GM18519 (cell line): ENCODE results near the gene MAPKAPK5.
A peak's percentile ranks its signal among the peaks of the same experiment; 100 is the strongest.
"Not testable (repeated sequence)": the region's sequence is repeated elsewhere in the genome, so short reads cannot be mapped to it uniquely, and the experiment has no call there.

Experiments used
- ATAC-seq: cut with Tn5 transposase; IDR thresholded peaks from one replicate; pipeline ENCODE4 v1.9.1; 2021; ENCODE audit warnings: mild to moderate bottlenecking, moderate library complexity; ENCODE audit not compliant: unreplicated experiment, low FRiP score

Gene MAPKAPK5, protein sequence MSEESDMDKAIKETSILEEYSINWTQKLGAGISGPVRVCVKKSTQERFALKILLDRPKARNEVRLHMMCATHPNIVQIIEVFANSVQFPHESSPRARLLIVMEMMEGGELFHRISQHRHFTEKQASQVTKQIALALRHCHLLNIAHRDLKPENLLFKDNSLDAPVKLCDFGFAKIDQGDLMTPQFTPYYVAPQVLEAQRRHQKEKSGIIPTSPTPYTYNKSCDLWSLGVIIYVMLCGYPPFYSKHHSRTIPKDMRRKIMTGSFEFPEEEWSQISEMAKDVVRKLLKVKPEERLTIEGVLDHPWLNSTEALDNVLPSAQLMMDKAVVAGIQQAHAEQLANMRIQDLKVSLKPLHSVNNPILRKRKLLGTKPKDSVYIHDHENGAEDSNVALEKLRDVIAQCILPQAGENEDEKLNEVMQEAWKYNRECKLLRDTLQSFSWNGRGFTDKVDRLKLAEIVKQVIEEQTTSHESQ

DNA sequence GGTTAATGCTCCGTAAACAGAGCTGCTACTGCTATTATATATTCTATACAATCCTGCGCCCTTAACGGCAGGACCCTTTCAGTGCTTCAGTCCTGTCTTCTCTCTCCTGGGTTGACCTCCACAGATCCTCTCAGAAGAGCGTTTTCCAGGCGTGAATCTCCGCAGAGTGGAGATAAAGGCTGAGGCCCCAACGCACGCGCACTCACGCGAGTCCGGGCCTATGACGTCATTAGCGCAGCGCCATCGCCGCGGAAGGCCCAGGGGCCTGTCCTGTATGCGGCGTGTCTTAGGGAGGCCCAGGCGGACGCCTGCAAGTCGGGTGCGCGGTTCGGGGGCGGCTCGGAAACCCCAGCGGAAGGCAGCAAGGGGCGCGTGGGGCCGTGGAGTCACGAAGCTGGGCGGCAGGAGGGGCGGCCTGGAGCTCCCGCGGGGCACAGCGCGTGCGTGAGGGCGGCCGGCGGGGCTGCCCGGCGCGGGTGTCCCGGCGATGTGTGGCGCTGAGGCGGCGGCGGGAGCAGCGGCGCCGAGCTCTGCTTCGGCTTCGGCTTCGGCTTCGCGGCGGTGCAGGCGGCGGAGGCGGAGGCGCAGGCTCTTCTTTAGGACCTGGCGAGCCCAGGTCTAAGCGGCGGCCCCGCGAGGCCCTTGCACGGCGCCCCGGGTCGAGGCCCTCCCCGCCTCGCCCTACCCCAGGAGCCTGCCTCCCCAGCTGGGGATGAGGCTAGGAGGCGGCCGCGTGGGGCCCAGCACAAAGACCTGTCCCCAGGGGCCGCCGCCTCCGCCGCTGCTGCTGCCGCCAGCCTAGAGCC lies at the start of gene MAPKAPK5:
Gene MAPKAPK5 (plus strand): TSS at position 479 of the 806 bp plus-strand sequence. CDS start 506 bp downstream, outside the sequence.
- ATAC-seq, result peak; percentile 60

DNA sequence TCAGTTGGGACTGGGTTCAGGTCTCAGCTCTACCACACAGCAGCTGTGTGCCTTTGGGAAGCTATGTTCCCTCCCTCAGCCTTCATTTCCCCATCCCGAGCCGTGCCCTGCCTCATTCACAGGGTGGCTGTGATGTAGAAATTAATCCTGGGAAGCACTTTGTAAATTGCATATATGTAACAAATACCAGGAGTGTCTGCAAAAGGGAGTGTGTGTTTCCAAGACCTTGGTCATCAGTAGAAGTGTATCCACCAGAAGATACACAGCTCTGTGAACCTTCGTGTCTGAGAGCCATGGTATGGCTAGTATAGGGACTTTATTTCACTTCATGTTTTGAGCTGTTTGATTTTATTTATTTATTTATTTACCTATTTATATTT lies 49.2 kb upstream of the MAPKAPK5 start:
- no peak for ATAC-seq

DNA sequence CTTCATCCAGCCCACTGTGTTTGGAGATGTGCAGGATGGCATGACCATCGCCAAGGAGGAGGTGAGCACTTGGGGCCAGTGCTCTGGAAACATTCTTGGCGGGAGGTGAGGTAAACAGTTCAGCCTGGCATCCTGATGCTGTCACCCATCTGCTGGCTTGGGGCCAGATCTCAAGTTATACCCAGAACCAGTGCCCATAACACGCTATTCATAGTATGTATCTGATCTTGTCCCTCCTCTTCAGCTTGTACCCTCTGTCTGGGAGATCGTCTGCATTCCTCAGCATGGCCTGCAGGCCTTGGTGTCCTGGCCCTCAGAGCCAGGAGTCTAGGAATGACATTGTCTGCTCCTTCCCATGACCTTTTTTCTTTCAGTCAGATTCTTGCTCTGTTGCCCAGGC lies 43.8 kb upstream of the MAPKAPK5 start:
- ATAC-seq, result no peak

DNA sequence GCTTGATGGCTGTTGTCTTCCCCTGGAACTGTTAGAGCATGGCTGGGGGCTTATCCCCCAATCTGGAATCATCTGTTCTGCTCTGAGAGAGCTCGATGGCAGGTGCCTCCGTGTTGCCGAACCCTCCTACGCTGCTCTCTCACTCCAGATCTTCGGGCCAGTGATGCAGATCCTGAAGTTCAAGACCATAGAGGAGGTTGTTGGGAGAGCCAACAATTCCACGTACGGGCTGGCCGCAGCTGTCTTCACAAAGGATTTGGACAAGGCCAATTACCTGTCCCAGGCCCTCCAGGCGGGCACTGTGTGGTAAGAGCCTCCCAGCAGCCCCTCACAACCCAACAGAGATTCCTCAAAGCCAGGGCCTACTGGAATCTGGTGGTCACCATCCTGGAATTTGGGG lies 42.3 kb upstream of the MAPKAPK5 start:
- no peak for ATAC-seq

DNA sequence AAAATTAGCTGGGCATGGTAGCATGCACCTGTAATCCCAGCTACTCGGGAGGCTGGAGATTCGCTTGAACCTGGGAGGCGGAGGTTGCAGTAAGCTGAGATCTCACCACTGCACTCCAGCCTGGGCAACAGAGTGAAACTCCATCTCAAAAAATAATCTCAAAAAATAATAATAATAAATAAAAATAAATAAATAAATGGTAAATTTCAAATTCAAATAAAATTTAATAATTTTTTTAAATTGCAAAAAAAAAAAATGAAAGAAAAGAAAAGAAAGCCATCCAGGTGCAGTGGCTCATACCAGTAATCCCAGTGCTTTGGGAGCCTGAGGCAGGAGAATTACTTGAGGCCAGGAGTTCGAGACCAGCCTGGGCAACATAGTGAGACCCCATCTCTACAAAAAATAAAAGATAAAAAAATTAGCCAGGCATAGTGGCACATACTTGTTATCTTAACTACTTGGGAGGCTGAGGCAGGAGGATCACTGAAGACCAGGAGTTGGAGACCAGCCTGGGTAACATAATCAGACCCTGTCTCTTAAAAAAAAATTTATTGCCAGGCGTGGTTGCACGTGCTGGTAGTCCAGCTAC lies 38.9 kb upstream of the MAPKAPK5 start:
- ATAC-seq, result no peak

DNA sequence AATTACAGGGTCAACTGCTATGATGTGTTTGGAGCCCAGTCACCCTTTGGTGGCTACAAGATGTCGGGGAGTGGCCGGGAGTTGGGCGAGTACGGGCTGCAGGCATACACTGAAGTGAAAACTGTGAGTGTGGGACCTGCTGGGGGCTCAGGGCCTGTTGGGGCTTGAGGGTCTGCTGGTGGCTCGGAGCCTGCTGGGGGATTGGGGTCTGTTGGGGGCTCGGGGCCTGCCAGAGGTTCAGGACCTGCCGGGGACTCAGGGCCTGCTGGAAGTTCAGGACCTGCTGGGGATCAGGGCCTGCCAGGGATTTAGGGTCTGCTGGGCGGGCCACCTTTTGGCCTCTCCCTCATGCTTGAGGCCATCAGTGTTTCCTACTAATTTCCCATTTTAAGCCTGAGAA lies 38.2 kb upstream of the MAPKAPK5 start:
- ATAC-seq, result no peak

DNA sequence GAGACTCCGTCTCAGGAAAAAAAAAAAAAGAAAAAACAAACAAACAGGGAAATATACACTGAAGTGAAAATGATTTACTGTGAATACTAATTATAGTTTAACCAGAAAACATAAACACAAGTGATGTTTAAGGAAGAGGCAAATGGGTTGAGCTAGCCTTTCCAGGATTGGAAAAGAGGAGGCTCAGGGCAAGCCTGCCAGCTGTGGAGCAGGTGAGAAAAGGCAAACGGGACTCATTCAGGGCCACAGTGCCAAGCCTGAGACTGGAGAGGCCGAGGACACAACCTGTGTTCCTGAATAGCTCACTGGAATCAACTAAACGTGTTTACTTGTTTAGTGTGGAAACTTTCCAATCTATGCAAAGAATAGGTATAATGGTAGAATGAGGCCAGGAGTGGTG lies 35.7 kb upstream of the MAPKAPK5 start:
- no peak for ATAC-seq

DNA sequence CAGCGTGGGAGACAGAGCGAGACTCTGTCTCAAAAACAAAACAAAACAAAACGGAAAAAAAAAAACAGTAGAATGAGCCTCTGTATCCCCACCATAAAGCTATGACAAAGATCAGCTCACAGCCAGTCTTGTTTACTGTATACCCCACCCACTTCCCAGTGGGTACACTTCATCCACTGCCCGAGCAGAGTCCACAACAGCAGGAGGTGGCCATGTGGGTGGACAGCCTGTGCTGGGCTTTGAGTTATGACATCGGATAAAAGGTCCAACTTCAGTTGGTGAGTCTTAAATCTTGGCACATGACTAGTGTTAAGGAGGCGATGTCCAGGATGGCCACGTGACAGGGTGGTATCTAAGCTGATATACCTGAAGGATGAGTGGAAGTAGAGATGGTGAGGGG lies 34.8 kb upstream of the MAPKAPK5 start:
- ATAC-seq, result no peak

DNA sequence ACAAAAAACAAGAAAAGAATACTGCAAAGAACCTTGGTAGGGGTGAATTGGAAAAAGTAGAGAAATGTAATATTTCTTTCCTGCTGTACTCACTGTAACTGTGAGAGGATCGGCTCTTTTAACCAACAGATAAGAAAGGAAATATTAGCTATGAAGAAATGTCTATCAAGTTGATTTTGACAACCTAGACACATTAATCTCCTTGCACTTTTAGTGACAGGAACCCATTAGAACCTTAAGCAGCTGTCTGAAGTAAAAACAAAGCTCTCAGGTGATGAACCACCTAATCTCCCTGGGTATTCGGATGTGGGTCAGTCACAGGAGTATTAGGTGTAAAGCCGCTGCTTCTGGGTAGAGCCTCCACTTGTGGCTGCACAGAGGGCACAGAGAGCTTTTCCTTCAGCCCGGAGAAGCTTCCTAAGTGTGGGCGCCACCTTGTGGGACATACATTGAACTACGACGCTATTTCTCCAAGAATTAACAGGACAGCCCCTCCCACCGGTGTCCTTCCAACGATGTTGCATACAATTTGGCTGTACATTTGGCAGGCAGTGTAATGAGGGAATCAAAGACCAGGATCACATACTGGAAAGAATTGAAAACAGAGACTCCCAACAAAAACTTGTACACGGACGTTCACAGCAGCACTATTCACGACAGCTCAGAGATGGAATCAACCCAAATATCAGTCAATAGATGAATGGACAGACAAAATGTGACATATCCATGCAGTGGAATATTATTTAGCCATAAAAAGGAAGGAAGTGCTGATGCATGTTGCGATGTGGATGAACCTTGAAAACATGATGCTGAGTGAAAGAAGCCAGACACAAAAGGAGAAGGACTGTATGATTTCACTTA lies 28.9 kb upstream of the MAPKAPK5 start:
- no peak for ATAC-seq

DNA sequence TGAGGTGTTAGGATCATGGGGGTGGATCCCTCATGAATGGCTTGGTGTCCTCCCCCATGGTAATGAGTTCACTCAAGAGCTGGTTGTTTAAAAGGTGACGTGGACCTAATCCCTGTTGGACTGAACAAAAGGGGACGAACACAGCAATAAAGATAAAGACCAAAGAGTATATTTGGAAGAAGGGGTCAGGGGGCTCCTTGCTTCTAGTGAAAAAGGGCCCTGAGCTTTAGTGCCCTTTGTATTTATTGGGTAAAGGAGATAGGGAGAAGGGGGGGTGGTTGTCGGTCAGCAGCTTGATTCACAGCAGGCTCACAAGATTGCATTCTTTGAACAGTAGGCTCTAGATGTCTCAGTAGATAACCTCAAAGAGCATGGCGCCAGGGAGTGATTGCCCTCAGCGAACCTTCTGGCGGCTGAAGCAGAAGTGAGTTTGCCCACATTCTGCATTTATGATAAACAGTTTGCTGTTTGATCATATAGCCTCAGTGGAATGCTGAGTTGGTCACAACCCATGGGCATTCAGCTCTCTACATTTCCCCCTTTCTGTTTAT lies 25.9 kb upstream of the MAPKAPK5 start:
- no peak for ATAC-seq

DNA sequence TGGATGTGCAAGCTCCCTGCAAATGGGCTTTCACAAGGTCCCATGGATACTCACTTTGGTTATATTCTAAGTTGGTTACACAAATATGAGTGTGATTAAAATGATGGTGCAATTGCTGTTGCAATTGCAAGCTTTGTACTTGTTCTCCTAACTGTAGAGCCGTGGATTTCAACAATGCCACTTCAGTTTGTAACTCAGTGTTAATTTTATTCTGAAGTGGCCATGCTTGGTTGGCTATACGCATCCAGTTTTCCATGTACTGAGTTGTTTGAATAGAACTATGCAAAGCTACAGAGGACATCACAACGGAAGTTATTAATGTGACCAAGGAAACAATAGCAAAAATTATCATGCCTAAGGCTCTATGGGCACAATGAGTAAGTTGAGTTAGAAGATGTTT lies 25.1 kb upstream of the MAPKAPK5 start:
- not testable (repeated sequence) for ATAC-seq

DNA sequence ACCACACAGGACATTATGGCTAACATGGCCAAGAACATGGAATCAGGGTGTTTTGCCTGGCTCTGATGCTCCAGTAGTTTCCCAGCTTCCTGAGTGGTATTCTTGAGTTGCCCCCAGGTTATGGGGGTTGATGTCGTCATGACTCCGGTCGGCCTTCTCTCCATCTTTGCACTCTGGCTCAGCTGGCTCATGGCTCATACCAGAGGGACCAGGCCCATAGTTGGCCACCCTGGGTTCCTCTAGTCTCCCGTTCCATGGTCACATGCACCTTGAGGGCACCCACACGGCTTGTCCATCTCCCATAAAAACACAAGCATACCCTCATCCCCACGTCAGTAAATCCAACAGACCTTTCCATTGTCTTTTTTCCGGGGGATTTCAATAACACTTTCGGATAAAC lies 23.7 kb upstream of the MAPKAPK5 start:
- ATAC-seq, result no peak

DNA sequence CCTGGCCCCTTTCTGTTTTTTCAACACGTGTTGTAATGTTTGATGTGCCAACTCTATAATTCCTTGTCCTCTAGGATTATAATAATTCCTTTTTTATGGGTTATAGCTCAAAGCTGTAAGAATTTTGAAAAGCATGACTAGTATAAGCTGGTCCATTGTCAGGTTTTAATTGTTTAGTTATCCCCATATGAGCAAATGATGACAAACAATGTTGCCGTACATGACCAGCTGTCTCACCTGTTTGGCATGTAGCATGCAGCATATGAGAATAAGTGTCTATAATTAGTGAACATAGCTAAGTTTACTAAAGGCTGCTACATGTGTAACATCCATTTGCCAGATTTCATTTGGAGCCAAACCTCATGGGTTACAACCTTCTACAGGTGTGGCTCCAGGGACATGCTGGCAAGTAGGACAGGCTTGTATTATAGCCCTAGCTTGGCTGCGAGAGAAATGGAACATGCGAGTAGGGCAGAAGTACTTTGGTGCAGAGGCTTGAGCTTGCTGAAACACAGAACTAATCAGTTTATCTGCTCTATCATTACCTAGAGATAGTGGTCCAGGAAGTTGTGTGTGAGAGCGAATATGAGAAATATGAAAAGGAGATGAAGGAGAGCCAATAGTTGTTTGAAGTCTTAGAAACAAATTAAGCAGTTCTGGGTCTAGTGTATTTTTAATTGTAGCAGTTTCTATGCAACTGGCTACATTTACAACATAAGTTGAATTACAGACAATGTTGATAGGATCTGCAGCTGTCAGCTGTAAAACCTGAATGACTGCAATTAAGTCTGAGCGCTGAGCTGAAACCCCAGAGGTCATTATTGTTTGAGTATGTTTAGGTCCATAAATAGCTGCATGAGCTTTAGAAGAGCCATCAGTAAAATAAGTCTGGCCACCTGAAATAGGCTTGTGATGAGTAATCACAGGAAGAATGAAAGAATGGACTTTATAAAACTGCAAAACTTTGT lies 22.6 kb upstream of the MAPKAPK5 start:
- no peak for ATAC-seq

DNA sequence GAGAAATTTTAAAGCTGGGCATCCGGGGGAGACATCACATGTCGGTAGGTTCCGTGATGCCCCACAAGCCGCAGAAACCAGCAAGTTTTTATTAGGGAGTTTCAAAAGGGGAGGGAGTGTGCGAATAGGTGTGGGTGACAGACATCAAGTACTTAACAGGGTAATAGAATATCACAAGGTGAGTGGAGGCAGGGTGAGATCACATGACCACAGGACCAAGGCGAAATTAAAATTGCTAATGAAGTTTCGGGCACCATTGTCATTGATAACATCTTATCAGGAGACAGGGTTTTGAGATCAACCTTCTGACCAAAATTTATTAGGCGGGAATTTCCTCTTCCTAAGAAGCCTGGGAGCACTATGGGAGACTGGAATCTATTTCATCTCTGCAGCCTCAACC lies 21.2 kb upstream of the MAPKAPK5 start:
- not testable (repeated sequence) for ATAC-seq

DNA sequence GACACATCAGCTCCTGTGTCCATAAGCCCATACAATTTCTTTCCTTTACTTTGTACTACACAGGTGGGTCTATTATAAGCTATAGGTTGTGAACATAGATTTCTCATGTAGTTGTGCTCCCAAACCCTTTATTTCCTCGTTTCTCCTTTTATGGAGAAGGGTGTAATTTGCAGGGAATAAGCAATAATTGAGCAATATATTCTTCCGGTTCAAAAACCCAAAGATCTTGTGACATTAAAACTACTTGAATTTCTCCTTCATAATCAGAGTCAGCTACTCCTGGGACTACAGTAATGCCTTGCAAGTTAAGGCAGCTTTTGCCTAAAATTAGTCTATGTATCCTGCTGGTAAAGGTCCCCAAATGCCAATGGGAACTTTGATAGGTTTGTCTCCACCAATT lies 19.1 kb upstream of the MAPKAPK5 start:
- ATAC-seq, result no peak

DNA sequence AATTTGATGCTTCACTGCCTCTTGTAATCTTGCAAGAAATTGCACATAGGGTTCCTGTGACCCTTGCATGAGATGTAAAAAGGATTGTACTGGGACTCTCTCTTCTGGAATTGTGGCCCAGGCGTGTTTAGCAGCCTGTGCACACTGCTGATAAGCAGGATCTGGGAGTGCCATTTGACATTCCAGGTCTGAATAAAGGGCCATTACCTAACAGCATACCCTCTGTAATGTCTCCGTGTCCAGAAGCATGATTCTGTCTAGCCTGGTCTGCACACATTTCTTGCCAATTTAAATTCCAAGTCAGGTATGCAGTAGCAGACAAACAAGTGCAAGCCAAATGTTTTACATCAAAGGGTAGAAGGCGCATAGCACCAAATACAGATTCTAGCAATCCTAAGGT lies 18.1 kb upstream of the MAPKAPK5 start:
- ATAC-seq, result no peak

DNA sequence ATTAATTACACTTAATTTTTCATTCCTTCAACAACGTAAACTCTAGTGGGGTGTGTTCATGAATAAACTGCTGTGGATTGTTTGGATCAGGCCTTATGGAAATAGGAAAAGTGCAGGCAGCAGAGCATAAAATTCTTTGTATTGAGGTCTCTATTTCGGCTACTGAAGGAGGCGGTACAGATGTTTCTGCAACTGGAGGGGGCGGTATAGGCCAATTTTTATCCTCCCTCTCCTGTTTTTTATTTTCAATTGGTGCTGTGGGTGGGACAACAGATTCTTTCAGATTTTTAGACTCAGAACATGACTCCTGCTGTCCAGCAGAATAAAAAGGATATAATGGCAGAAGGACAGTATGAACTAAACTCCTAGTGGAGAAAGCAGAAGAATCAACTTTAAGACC lies 17.7 kb upstream of the MAPKAPK5 start:
- ATAC-seq, result not testable (repeated sequence)

DNA sequence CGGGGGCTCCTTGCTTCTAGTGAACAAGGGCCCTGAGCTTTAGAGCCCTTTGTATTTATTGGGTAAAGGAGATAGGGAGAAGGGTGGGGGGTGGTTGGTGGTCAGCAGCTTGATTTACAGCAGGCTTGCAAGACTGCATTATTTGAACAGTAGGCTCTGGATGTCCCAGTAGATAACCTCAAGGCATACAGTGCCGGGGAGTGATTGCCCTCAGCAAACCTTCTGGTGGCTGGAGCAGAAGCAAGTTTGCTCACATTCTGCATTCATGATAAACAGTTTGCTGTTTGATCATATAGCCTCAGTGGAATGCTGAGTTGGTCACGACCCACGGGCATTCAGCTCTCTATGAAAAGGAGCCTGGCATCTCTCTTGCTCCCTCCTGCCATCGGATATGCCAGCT lies 16.5 kb upstream of the MAPKAPK5 start:
- ATAC-seq, result no peak

DNA sequence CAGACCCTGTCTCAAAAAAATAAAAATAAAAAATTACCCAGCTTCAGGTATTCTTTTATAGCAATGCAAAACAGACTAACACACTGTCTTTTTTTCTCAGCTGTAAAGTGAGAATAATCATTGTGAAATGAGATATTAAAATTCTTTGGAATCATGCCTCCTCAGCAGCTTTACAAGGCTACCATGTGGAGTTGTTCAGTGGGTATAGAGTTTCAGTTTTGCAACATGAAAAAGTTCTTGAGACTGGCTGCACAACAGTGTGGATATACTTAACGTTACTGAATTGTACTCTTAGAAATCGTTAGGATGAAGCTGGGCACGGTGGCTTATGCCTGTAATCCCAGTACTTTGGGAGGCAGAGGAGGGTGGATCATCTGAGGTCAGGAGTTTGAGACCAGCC lies 15.7 kb upstream of the MAPKAPK5 start:
- no peak for ATAC-seq
